HuH-7 (cell line): ENCODE results near the gene CDKN1C.
A peak's percentile ranks its signal among the peaks of the same experiment; 100 is the strongest.
"Not testable (repeated sequence)": the region's sequence is repeated elsewhere in the genome, so short reads cannot be mapped to it uniquely, and the experiment has no call there.

Experiments
- DNase-seq: peaks from one replicate; pipeline ENCODE4 v3.0.0; 2011; ENCODE audit warnings: low spot score

CDKN1C gene

GRCh38 chr11:2909133-2909902 lies 23.7 kb upstream of the CDKN1C start:
- DNase-seq: no peak

- DNase-seq: no peak
Observed at GRCh38 chr11:2908130-2908529, 22.6 kb upstream of the CDKN1C start.

GRCh38 chr11:2905299-2905698 lies 19.7 kb upstream of the CDKN1C start:
- DNase-seq: not testable (repeated sequence)

- DNase-seq: no peak
Observed at GRCh38 chr11:2904153-2905052, 18.8 kb upstream of the CDKN1C start.

GRCh38 chr11:2903672-2904011 lies 18.1 kb upstream of the CDKN1C start:
- no peak for DNase-seq

- peak; percentile 80 for DNase-seq
Observed at GRCh38 chr11:2902784-2903671, 17.5 kb upstream of the CDKN1C start.

GRCh38 chr11:2901854-2902783 lies 16.5 kb upstream of the CDKN1C start:
- peak; percentile 99 for DNase-seq

- DNase-seq: no peak
Observed at GRCh38 chr11:2901196-2901796, 15.7 kb upstream of the CDKN1C start.

GRCh38 chr11:2899080-2899783 lies 13.7 kb upstream of the CDKN1C start:
- DNase-seq: no peak

GRCh38 chr11:2898366-2899079 lies 12.9 kb upstream of the CDKN1C start:
- DNase-seq: no peak

GRCh38 chr11:2897048-2897447 lies 11.5 kb upstream of the CDKN1C start:
- no peak for DNase-seq

GRCh38 chr11:2896047-2896446 lies 10.5 kb upstream of the CDKN1C start:
- DNase-seq: no peak

GRCh38 chr11:2893935-2894334 lies 8.4 kb upstream of the CDKN1C start:
- DNase-seq: no peak

GRCh38 chr11:2892967-2893528 lies 7.5 kb upstream of the CDKN1C start:
- peak; percentile 64 for DNase-seq

- peak; percentile 95 for DNase-seq
Observed at GRCh38 chr11:2892215-2892966, 6.8 kb upstream of the CDKN1C start.

- DNase-seq: no peak
Observed at GRCh38 chr11:2891326-2892214, 6.0 kb upstream of the CDKN1C start.
